Middle frontal gyrus (tissue), 1 donor: ENCODE measurements around the gene AASS.

Experiments
- DNase-seq: peaks from one replicate; pipeline ENCODE4 v3.0.0-alpha.2; 2015; ENCODE audit warnings: low spot score; ENCODE audit errors: extremely low spot score

AASS gene

GRCh38 chr7:122123746-122124145 is 20.3 kb downstream of the AASS start:
- no peak for DNase-seq

- DNase-seq, result no peak
These were observed 25.3 kb downstream of the AASS start for GRCh38 chr7:122118757-122119156.

- DNase-seq, result no peak
These were observed 41.0 kb downstream of the AASS start for GRCh38 chr7:122103064-122103463.

- no peak for DNase-seq
These were observed 44.0 kb downstream of the AASS start for GRCh38 chr7:122100021-122100420.

- no peak for DNase-seq
These were observed 48.4 kb downstream of the AASS start for GRCh38 chr7:122095642-122096041.

DNA sequence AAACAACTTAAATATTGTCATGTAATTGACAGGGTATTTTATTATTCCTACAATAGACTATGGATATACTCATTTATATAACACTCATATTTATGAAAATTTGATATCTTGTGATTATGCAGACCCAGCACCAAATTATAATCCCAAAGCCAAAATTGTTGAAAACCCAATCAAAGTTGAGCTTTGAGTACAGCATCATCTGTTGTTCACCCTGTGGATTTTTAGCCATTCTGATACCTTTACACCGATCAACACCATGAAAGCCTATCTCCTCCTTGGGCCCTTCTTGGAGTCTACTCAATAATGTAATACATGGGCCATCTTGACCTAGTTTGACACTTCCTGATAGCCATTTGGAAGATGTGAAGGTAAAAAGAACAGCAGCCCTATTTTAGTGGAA is 49.5 kb downstream of the AASS start:
- DNase-seq, result no peak

DNA sequence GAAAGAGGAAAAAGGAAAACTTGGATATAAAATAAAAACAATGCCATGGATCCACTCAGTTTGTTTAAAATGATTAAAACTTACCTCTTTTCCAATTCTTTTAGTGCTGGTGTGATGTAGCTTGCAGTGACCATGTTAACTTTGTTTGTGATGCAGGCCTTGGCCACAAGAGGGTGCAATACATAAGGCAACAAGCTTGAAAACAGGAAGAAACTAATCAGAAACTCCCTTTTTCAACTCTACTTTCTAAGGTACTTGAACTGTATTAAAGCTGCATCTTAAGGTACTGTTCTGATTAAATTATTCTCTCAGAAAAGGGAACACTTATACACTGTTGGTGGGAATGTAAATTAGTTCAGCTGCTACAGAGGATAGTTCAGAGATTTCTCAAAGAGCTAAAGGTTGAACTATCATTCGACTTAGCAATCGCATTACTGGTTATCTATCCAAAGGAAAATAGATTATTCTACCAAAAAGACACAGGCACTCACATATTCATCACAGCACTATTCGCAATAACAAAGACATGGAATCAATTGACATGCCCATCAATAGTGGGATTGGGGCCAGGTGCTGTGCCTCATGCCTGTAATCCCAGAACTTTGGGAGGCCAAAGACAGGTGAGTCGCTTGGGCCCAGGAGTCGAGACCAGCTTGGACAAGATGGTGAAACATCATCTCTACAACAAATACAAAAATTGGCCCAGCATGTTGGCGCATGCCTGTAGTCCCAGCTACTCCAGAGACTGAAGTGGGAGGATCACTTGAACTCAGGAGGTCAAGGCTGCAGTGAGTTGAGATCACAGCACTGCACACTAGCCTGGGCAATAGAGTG is 50.9 kb downstream of the AASS start:
- peak; percentile 24 for DNase-seq

DNA sequence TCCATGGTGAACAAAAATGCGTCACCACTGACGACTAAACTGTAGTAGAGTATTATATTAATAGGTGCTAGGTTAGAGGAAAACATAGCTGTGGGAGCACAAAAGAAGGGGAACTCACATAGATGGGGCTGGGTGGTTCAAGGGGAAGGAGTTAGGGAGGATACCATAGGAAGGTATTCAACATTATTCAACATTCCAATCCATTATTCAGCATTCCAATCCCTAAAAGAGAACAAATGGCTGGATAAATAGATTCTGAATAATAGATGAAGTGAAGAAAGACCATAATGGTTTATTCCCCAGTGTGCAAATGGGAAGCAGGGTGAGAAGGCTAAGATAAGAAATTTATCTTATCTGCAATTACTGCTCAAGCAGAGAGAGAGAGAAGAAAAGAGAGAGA is 61.4 kb downstream of the AASS start:
- no peak for DNase-seq

DNA sequence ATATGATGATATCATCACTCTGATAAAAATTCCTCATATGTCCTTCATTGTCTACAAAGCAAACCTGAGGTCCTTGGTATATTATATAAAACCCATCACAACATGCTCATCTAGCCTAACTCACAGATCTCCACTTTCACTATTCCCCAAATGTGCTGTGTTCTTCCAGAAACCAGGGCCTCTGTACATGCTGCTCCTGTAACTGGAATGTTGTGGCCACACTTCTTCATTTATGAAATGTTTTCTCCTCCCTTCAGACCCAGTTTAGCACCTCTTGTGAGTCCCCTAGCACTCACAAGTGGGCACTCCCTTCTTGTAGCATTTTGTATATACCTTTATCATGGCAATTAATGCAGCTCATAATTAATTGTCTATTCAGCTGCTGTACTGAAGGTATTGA is 61.9 kb downstream of the AASS start:
- DNase-seq, result no peak

DNA sequence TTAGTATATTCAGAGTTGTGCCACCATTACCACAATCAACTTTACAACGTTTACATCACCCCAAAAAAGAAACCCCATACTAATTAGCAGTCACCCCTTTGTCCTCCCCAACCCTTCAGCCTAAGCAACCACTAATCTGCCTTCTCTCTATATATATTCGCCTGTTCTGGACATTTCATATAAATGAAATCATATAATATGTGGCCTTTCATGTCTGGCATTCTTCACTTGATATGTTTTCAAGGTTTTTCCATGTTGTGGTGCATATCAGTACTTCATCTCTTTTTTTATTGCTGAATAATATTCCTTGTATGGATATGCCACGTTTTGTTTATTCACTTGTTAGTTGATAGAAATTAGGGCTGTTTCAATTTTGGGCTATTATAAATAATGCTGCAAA is 70.4 kb downstream of the AASS start:
- no peak for DNase-seq

- DNase-seq, result no peak
These were observed 71.0 kb downstream of the AASS start for GRCh38 chr7:122072924-122073599.

DNA sequence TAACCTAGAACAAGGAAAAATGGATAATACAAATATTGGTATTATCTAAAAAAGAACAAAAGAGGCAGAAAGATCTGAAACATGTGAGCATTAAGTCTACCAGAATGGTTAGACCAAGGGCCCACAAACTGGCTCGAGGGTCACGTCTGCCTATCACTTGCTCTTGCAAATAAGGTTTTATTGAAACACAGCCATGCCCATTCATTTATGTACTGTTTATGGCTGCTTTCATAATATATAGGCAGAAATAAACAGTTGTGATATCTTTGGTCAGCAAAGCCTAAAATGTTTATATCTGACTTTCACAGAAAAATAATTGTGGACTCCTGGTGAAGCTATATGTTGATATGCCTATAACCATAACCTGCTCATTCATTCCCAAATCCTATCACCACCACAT is 71.8 kb downstream of the AASS start:
- no peak for DNase-seq

- DNase-seq, result no peak
These were observed 73.2 kb downstream of the AASS start for GRCh38 chr7:122070834-122071233.

GRCh38 chr7:122070062-122070461 is 74.0 kb downstream of the AASS start:
- no peak for DNase-seq

DNA sequence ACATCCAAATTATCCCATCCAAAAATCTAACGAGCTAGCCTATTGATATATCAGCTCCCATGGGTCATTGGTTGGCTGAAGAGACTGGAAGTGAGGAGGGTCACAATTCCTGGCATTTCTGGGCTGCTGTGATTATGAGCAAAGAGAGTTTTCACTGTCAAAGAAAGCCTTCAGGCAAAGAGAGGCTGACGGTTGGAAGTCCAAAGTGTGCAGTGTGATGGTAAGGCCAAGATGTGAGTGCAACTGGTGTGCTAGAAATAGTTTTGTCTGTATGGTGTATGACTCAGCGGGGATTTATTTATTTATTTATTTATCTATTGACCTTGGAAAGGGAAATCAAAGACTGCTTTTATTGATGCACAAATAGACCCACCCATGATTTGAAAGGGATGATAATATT is 75.0 kb downstream of the AASS start:
- no peak for DNase-seq

DNA sequence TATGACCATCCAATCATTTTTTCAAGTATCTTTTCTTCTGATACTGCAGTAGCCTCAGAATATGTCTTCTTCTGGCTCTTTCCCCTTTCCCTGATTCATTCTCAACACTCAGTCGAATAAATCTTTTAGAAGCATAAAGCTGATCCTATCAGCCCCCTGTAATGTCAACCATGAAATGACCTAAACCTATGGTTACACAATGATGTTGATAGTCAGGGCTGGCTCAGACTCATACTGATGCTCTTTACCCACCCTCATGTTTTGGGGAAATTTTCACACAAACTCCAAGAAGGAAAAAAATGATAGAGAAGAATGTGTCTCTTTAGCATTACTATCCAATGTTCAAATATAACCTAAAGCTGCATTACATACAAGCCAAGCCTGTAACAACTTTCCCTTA is 76.0 kb downstream of the AASS start:
- DNase-seq, result no peak

GRCh38 chr7:122067077-122067476 is 77.0 kb downstream of the AASS start:
- DNase-seq, result no peak

GRCh38 chr7:122064971-122065370 is 79.1 kb downstream of the AASS start:
- no peak for DNase-seq

DNA sequence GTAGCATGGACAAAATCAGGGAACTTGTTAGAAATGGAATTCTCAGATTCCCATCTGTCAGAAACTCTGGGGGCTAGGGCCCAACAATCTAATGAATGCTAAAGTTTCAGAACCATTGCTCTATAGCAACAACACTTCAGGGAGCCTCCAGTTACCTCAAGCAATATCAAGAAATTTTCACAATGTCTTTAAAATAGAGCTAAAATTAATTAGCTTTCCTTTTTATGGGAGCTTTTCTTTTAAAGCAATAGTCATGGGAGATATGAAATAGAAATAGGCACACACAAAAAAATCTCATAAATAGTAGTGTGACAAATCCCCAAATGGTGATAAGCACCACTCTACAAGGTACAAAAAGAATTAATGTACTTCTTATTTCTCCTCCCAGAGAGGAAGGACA is 80.9 kb downstream of the AASS start:
- DNase-seq, result no peak

GRCh38 chr7:122059542-122059941 is 84.5 kb downstream of the AASS start:
- no peak for DNase-seq

- DNase-seq, result no peak
These were observed 87.1 kb downstream of the AASS start for GRCh38 chr7:122056977-122057376.

- DNase-seq, result no peak
These were observed 89.0 kb downstream of the AASS start for GRCh38 chr7:122055073-122055472.

DNA sequence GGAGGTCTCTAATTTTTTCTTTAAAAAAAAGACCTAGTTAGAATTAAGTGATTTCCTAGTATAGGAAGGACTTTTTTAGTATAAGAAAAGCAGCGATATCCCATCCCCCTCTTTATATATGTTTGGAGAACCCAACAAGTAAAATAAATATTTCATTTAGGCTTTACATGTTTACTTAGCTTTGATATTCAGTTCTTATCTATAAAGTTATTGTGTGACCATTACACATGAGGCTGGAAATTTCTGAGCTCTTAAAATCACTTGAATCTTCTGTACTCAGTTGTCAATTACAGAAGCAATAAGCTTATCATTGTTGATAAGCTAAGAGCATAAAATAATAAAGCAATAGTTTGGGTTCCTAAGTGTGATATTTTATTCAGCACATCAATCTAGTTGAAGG is 89.7 kb downstream of the AASS start:
- no peak for DNase-seq
